HG03103 (cell line): ENCODE measurements around the gene AHNAK2.

Experiments used
- ATAC-seq: cut with Tn5 transposase; IDR thresholded peaks from one replicate; pipeline ENCODE4 v1.9.1; 2021; ENCODE audit warnings: low read depth; ENCODE audit not compliant: unreplicated experiment

The AHNAK2 gene

GRCh38 chr14:104889375-104889757 is 88.8 kb downstream of the AHNAK2 start:
- ATAC-seq, result no peak

DNA sequence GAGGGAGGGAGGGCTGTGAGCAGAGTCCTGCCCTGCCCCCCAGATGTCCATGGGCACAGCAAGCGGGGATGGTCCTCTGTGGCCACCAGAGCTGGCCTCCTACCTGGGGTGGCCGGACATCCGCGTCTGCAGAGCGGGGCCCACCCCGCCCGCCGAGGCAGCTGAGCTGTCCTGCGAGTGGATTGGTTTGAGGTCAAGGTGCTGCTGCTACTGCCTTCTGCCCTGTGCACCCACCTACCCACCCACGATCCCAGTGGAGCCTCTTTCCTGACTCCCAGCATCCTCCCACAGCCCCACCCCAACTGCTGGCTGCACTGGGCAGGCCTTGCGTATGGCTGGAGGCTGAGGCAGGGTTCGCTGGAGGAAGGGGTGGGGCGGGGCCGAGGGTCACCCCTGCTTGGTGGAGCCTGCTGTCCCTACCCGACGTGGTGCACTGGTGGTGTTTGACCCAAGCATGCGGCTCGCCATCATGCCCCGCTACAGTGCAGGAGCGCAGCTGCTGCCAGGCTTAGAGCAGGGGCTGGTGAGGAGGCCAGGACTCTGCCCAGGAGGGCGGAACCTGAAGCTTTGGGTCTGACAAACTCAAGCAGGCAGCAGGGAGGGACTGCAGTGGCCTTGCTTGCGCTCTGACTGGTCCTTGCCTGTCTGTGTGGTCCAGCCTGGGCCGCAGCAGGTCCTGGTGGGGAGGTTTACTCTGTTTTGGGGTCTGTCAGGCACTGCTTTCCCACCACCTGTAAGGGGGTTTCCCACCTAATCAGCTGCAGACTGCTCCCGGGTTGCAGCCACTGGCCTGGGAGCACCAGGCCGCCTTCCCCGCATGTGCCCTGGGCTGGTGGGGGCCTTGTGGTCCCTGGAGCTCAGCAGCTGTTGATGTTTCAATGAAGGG is 89.4 kb downstream of the AHNAK2 start:
- ATAC-seq, result no peak

- ATAC-seq, result no peak
Measured at GRCh38 chr14:104887623-104888488, 90.3 kb downstream of the AHNAK2 start.
